GM12864 (cell line): ENCODE measurements around the gene ZCCHC14.

Experiments used
- DNase-seq: peaks from one replicate; pipeline ENCODE4 v3.0.0-alpha.2; 2011; ENCODE audit warnings: low read depth
- H3K4me3 ChIP-seq: 2 replicates; pipeline ENCODE4 v1.5.1; 2011; ENCODE audit warnings: mild to moderate bottlenecking, low read depth, low read length, control low read depth
- TF ChIP-seq, protein P1 (sequence below): IDR thresholded peaks from 2 replicates; pipeline ENCODE4 v1.5.1; 2011; ENCODE audit warnings: low read depth, mild to moderate bottlenecking, moderate library complexity, low read length, control low read depth, inconsistent platforms; ENCODE audit errors: missing control alignments

ZCCHC14 gene

DNA sequence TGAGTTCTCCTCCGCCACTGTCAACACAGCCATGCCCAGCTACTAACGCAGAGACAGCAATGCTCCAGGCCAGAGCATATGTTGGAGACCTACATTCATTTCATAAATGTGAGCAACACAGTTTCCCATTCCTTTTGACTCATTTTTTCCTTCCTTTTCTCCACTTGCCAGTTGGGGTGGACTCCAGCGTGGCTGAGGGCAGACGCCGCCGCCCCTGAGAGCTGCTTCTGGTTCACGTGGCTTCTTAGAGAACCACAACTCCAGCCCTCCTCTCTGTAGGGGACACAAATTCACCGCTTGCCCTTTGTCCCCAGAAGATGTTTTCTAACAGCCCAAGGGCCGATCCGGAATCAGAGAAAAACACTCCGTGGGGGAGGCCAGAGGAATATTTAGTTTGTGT lies 45.8 kb upstream of the ZCCHC14 start:
- no peak for DNase-seq
- no peak overlapping the region for H3K4me3 ChIP-seq
- TF ChIP-seq, protein P1, sequence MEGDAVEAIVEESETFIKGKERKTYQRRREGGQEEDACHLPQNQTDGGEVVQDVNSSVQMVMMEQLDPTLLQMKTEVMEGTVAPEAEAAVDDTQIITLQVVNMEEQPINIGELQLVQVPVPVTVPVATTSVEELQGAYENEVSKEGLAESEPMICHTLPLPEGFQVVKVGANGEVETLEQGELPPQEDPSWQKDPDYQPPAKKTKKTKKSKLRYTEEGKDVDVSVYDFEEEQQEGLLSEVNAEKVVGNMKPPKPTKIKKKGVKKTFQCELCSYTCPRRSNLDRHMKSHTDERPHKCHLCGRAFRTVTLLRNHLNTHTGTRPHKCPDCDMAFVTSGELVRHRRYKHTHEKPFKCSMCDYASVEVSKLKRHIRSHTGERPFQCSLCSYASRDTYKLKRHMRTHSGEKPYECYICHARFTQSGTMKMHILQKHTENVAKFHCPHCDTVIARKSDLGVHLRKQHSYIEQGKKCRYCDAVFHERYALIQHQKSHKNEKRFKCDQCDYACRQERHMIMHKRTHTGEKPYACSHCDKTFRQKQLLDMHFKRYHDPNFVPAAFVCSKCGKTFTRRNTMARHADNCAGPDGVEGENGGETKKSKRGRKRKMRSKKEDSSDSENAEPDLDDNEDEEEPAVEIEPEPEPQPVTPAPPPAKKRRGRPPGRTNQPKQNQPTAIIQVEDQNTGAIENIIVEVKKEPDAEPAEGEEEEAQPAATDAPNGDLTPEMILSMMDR: no peak

DNA sequence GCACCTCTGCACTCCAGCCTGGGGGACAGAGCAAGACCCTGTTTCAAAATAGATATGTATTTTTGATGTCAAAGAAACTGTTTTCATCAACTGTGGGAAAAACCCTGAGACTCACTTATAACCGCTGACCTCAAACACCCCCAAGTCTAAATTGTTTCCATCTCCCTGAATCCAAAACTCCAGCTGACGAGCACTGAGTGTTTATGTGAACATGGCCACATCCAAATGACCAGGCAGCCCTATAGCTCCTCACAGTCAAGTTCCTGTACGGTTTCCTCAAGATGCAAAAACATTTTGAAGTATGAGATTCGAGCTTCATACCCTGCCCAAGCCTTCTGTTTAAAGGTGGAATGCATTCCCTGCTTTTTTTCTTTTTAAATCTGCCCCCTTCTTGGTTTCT lies 45.3 kb upstream of the ZCCHC14 start:
- no peak for DNase-seq
- TF ChIP-seq, protein P1: no peak
- H3K4me3 ChIP-seq: no peak overlapping the region

DNA sequence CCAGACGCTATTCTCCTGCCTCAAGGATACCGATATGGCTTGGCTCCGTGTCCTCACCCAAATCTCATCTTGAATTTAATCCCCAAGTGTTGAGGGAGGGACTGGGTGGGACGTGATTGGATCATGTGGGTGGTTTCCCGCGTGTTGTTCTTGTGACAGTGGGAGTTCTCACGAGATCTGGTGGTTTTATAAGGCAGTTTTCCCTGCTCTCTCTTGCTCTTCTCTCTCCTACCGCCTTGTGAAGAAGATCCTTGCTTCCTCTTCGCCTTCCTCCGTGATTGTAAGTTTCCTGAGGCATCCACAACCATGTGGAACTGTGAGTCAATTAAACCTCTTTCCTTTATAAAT lies 43.9 kb upstream of the ZCCHC14 start:
- H3K4me3 ChIP-seq: no peak overlapping the region
- no peak for DNase-seq
- TF ChIP-seq, protein P1: no peak

DNA sequence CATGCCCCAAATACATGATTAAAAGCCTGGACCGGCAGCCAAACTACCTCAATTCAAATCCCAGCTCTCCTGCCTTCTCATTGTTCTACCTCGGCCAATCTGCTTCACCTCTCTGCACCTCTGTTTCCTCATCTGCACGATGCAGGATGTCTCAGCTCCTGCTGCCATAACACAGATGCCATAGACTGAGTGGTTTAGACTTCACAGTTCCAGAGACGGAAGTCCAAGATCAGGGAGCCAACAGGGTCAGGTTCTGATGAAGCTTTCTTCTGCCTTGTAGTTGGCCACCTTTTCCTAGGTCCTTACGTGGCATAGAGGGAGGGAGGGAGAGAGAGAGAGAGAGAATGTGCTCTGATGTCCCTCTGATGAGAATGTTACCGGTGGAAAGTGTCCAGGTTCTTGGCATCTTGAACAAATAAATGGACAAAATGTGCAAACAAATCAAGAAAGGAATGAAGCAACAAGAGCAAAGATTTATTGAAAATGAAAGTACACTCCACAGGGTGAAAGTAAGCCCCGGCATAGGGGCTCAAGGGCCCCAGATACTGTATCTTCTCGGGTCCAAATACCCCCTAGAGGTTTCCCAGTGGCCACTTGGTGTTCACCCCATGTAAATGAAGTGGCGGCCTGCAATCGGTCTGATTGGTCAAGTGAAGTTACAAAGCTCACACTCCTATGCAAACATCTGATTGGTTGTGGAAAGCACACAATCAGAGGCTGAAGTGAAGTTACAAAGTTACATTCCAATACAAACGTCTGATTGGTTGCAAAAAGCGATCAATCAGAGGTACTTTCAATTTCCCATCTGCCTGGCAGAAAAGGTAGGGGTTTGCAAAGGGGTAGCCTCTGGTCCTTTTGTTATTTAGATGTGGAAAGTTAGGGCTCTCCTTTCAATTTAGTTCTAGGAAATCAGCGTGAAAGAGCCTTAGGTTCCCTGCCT lies 43.3 kb upstream of the ZCCHC14 start:
- TF ChIP-seq, protein P1: no peak
- H3K4me3 ChIP-seq: no peak overlapping the region
- no peak for DNase-seq

DNA sequence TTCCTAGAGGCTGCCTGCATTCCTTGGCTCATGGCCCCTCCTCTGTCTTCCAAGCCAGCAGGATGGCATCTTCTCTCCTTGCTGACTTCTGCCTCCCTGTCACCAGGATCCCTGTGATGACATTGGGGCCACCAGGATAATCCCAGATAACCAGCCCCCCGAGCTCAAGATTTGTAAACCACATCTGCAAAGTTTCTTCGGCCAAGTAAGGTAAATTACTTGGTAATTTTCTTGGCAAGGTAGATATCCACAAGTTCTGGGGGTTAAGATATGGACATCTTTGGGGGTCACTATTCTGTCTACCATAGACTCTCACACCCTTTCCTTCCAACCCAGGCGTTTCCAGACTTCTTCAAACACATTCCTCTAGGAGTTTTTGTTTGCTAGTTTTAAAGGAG lies 42.6 kb upstream of the ZCCHC14 start:
- TF ChIP-seq, protein P1: no peak

DNA sequence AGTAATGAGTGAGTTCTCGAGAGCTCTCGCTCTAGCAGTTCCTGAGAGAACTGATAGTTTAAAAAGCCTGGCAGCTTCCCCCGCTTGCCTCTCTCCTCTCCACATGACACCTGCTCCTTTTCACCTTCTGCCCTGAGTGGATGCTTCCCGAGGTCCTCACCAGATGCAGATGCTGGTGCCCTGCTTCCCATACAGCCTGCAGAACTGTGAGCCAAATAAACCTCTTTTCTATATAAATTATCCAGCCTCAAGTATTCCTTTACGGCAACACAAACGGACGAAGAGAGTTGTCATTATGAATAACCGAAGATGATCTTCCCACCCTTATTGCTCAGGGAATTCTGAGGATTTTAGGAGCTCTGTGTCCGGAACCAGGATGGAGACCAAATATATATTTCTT lies 41.9 kb upstream of the ZCCHC14 start:
- no peak for DNase-seq
- TF ChIP-seq, protein P1: no peak
- H3K4me3 ChIP-seq: no peak overlapping the region

More for the DNA sequence above, 42.6 kb upstream of the ZCCHC14 start:
- DNase-seq: no peak
- no peak overlapping the region for H3K4me3 ChIP-seq
